HUES48 (cell line): Measurements from ENCODE around the gene SKIC8.

ENCODE experiments used
- H3K27ac ChIP-seq: one replicate; pipeline ENCODE4 v1.7.0; 2013; ENCODE audit warnings: low read depth, low read length, inconsistent platforms
- H3K27me3 ChIP-seq: 2 replicates; pipeline ENCODE4 v1.6.1; 2013; ENCODE audit warnings: mild to moderate bottlenecking, low read length; ENCODE audit not compliant: control insufficient read depth, insufficient read depth
- H3K36me3 ChIP-seq: 2 replicates; pipeline ENCODE4 v1.6.1; 2013; ENCODE audit warnings: low read length; ENCODE audit not compliant: control insufficient read depth, insufficient read depth
- H3K4me1 ChIP-seq: 2 replicates; pipeline ENCODE4 v1.6.1; 2013; ENCODE audit warnings: mild to moderate bottlenecking, low read length; ENCODE audit not compliant: control insufficient read depth, insufficient read depth
- H3K4me3 ChIP-seq: 2 replicates; pipeline ENCODE4 v1.5.1; 2013; ENCODE audit warnings: mild to moderate bottlenecking, low read depth, low read length
- H3K9ac ChIP-seq: 2 replicates; pipeline ENCODE4 v1.6.1; 2013; ENCODE audit warnings: mild to moderate bottlenecking, low read depth, low read length, moderate library complexity
- H3K9me3 ChIP-seq: 2 replicates; pipeline ENCODE4 v1.6.1; 2013; ENCODE audit warnings: low read length; ENCODE audit not compliant: control insufficient read depth, insufficient read depth

The SKIC8 gene

GRCh38 chr15:78299101-78299930 is at the start of gene SKIC8:
TSS of gene SKIC8 (minus strand) at chr15:78299609. CDS start at chr15:78295686, 3,923 bp downstream.
- peak within 1 kb of the TSS; percentile 78 for H3K9ac ChIP-seq
- peaks cover 9% of the 10 kb centered on the region; the same call in 1 of the 2 replicates for H3K27me3 ChIP-seq
- H3K9me3 ChIP-seq = no peaks in the 10 kb centered on the region
- H3K4me1 ChIP-seq = 0 out of 2 replicates have a peak, but pooled peaks cover 3% of the 10 kb centered on the region
- H3K27ac ChIP-seq = peak within 1 kb of the TSS; percentile 66
- H3K4me3 ChIP-seq = peak within 1 kb of the TSS; percentile 96
- 0 out of 2 replicates have a peak, but pooled peaks cover 5% of the 10 kb centered on the region for H3K36me3 ChIP-seq

GRCh38 chr15:78347586-78348543 is 48.5 kb upstream of the SKIC8 start:
- Histone ChIP-seq H3K9ac (no peak overlapping the region), H3K36me3 (peaks cover 56% of the 10 kb centered on the region), H3K27ac (peak overlapping the region; percentile 11), H3K9me3 (no peaks in the 10 kb centered on the region), H3K4me1 (no peaks in the 10 kb centered on the region; the same call in 1 of the 2 replicates), H3K4me3 (no peak overlapping the region), H3K27me3 (no peaks in the 10 kb centered on the region)

GRCh38 chr15:78345396-78346125 is 46.2 kb upstream of the SKIC8 start:
- Histone ChIP-seq H3K4me1 (peaks cover 7% of the 10 kb centered on the region), H3K36me3 (peaks cover 56% of the 10 kb centered on the region), H3K4me3 (no peak overlapping the region), H3K27me3 (peaks cover 15% of the 10 kb centered on the region), H3K9ac (no peak overlapping the region), H3K27ac (no peak overlapping the region), H3K9me3 (no peaks in the 10 kb centered on the region)

GRCh38 chr15:78343276-78344060 is 44.1 kb upstream of the SKIC8 start:
- no peak overlapping the region for H3K27ac ChIP-seq
- no peak overlapping the region for H3K9ac ChIP-seq
- H3K4me3 ChIP-seq = no peak overlapping the region
- H3K36me3 ChIP-seq = peaks cover 51% of the 10 kb centered on the region
- peaks cover 33% of the 10 kb centered on the region for H3K27me3 ChIP-seq
- H3K4me1 ChIP-seq = peaks cover 16% of the 10 kb centered on the region
- no peaks in the 10 kb centered on the region for H3K9me3 ChIP-seq

GRCh38 chr15:78342021-78342420 is 42.6 kb upstream of the SKIC8 start:
- Histone ChIP-seq H3K9me3 (no peaks in the 10 kb centered on the region), H3K4me1 (peaks cover 16% of the 10 kb centered on the region), H3K9ac (no peak overlapping the region), H3K27ac (no peak overlapping the region), H3K27me3 (peaks cover 33% of the 10 kb centered on the region), H3K36me3 (peaks cover 38% of the 10 kb centered on the region), H3K4me3 (peak overlapping the region; percentile 68)

- H3K27ac ChIP-seq = no peak overlapping the region
- peaks cover 33% of the 10 kb centered on the region for H3K27me3 ChIP-seq
- H3K4me1 ChIP-seq = peaks cover 16% of the 10 kb centered on the region
- no peaks in the 10 kb centered on the region for H3K9me3 ChIP-seq
- H3K4me3 ChIP-seq = peak overlapping the region; percentile 68
- no peak overlapping the region for H3K9ac ChIP-seq
- peaks cover 32% of the 10 kb centered on the region for H3K36me3 ChIP-seq
These were observed 41.9 kb upstream of the SKIC8 start for GRCh38 chr15:78341057-78341987.

- Histone ChIP-seq H3K4me3 (peak within 1 kb of the TSS; percentile 68), H3K27me3 (peaks cover 33% of the 10 kb centered on the region), H3K9ac (peak within 1 kb of the TSS; percentile 7)
These were observed 41.0 kb upstream of the SKIC8 start, which contains the start of gene CRABP1 for GRCh38 chr15:78340231-78341056. TSS of gene CRABP1 (plus strand) at chr15:78340353. CDS start at chr15:78340429, 76 bp downstream.

GRCh38 chr15:78339559-78339958 is 40.1 kb upstream of the SKIC8 start:
- Histone ChIP-seq H3K4me3 (peak overlapping the region; percentile 68), H3K9ac (no peak overlapping the region), H3K27me3 (peaks cover 33% of the 10 kb centered on the region), H3K27ac (no peak overlapping the region), H3K4me1 (peaks cover 16% of the 10 kb centered on the region), H3K9me3 (no peaks in the 10 kb centered on the region), H3K36me3 (peaks cover 15% of the 10 kb centered on the region)

More at GRCh38 chr15:78340231-78341056, 41.0 kb upstream of the SKIC8 start, which contains the start of gene CRABP1:
- Histone ChIP-seq H3K27ac (no peak within 1 kb of the TSS), H3K9me3 (no peaks in the 10 kb centered on the region), H3K36me3 (peaks cover 23% of the 10 kb centered on the region), H3K4me1 (peaks cover 16% of the 10 kb centered on the region)
